Prostate gland (tissue), 2 donors: ENCODE results near the gene RDM1.

Source experiments
- CTCF ChIP-seq, 4 experiments: fragments of 200-600 bp in 2 of 4; fragments of 450-650 bp in 2 of 4; sonication (generic) in 2 of 4; IDR thresholded peaks; 1 replicate in 3 of 4; 2 replicates in 1 of 4; pipeline ENCODE4 v1.5.1; 2016 to 2019; ENCODE audit warnings: antibody characterized with exemption in 4 of 4, mild to moderate bottlenecking in 2 of 4, moderate library complexity in 2 of 4
- POLR2A ChIP-seq: fragments of 450-650 bp; IDR thresholded peaks from one replicate; pipeline ENCODE4 v1.6.1; 2016; ENCODE audit warnings: antibody characterized with exemption, mild to moderate bottlenecking
- POLR2AphosphoS5 ChIP-seq: sonication (generic); formaldehyde crosslinking; IDR thresholded peaks from one replicate; pipeline ENCODE4 v1.6.1; 2017; ENCODE audit warnings: antibody characterized with exemption

GRCh38 chr17:35879773-35880654 is 50.6 kb downstream of the RDM1 start, which contains the start of gene CCL5:
- TF ChIP-seq CTCF (IDR thresholded peaks at IDR 0.05) (no peak), POLR2A (no peak), POLR2AphosphoS5 (peak; percentile 5)
